Left lung (tissue), 10 donors: ENCODE data around the gene CTNNA3. TPM values are rescaled to one million over a fixed set of nuclear protein-coding genes. Genes with fewer than 3 reads are reported as not detected.

Source experiments
- ATAC-seq: fragments of 200-7000 bp; cut with Tn5 transposase; one replicate; pipeline ENCODE4 v1.9.1; 2020; ENCODE audit warnings: moderate library complexity
- DNase-seq, 4 donors: peaks; one replicate each; pipeline ENCODE4 v3.0.0-alpha.2; 2013 to 2020
- H3K27ac ChIP-seq, 2 donors: fragments of 200-600 bp; sonication (generic) in 1 of 2; one replicate each; pipeline versions ENCODE4 v1.5.0 to v1.8.0; 2020 to 2021
- H3K27me3 ChIP-seq, 2 donors: fragments of 200-600 bp; sonication (generic) in 1 of 2; one replicate each; pipeline versions ENCODE4 v1.5.0 to v1.8.0; 2020 to 2021
- H3K36me3 ChIP-seq, 2 donors: fragments of 200-600 bp; sonication (generic) in 1 of 2; one replicate each; pipeline versions ENCODE4 v1.5.0 to v1.8.0; 2020 to 2021
- H3K4me1 ChIP-seq, 2 donors: fragments of 200-600 bp; one replicate each; pipeline ENCODE4 v1.8.0; 2021
- H3K4me3 ChIP-seq, 2 donors: fragments of 200-600 bp; sonication (generic) in 1 of 2; one replicate each; pipeline versions ENCODE4 v1.5.0 to v1.8.0; 2020 to 2021; ENCODE audit warnings: mild to moderate bottlenecking in 1 of 2
- H3K9me3 ChIP-seq, 2 donors: fragments of 200-600 bp; sonication (generic) in 1 of 2; one replicate each; pipeline versions ENCODE4 v1.5.0 to v1.8.0; 2020 to 2021
- CTCF ChIP-seq, 2 donors: fragments of 200-600 bp; sonication (generic) in 1 of 2; IDR thresholded peaks; one replicate each; pipeline versions ENCODE4 v1.5.0 to v1.8.0; 2021; ENCODE audit warnings: antibody characterized with exemption in 2 of 2
- intact Hi-C, 2 donors: fragments of 100-400 bp; cut with DNase I; formaldehyde crosslinking; loops; one replicate each; pipeline versions ENCODE4 v1.11.2 to v1.14.2; 2022
- polyA plus RNA-seq, 6 donors: library from polyadenylated mRNA; unstranded; fragments of 120-200 nt; gene quantifications; one replicate each; pipeline ENCODE4 v1.2.1, GENCODE V29; 2013; ENCODE audit not compliant: insufficient read length in 6 of 6
- total RNA-seq, 2 donors: library from RNA; stranded (reverse); fragmentation: NEBNext Ultra II Directional; extraction: Animal tissue kit (Norgen Biotek cat#: 25700); gene quantifications; one replicate each; pipeline ENCODE4 v1.2.1, GENCODE V29; 2021
- donor health status: DM: no; HTN: yes; CAD: no.
- donor health status: DM: no; HTN: no; CAD: no.

CTNNA3 gene
- total and polyA plus RNA-seq, 8 donors: 1.1 to 8.2 (median 6.6) TPM; not detected in 1

GRCh38 chr10:66777665-66778064 lies 918.3 kb downstream of the CTNNA3 start:
- Histone ChIP-seq H3K27ac (no peak overlapping the region), H3K36me3 (no peaks in the 10 kb centered on the region), H3K9me3 (no peaks in the 10 kb centered on the region), H3K4me1 (no peaks in the 10 kb centered on the region), H3K27me3 (no peaks in the 10 kb centered on the region), H3K4me3 (no peak overlapping the region)
- intact Hi-C loops: no loop called here
- ATAC-seq (no peak), DNase-seq (no peak)
- TF ChIP-seq CTCF (IDR thresholded peaks at IDR 0.05): no peak

GRCh38 chr10:66773472-66773817 lies 922.5 kb downstream of the CTNNA3 start:
- ATAC-seq (no peak), DNase-seq (no peak)
- Histone ChIP-seq H3K4me1 (no peaks in the 10 kb centered on the region), H3K27me3 (no peaks in the 10 kb centered on the region), H3K9me3 (no peaks in the 10 kb centered on the region), H3K36me3 (no peaks in the 10 kb centered on the region), H3K27ac (no peak overlapping the region), H3K4me3 (no peak overlapping the region)
- TF ChIP-seq CTCF (IDR thresholded peaks at IDR 0.05): no peak
- intact Hi-C loops: no loop called here

GRCh38 chr10:66772548-66773471 lies 923.2 kb downstream of the CTNNA3 start:
- H3K36me3 ChIP-seq: no peaks in the 10 kb centered on the region
- DNase-seq (peak in 2 of 4 donors; percentile 61 to 71), ATAC-seq (no peak)
- no peak for TF ChIP-seq CTCF (IDR thresholded peaks at IDR 0.05)
- no peak overlapping the region for H3K4me3 ChIP-seq
- no peaks in the 10 kb centered on the region for H3K27me3 ChIP-seq
- no peaks in the 10 kb centered on the region for H3K9me3 ChIP-seq
- H3K27ac ChIP-seq: no peak overlapping the region
- H3K4me1 ChIP-seq: no peaks in the 10 kb centered on the region
- intact Hi-C loops: no loop called here

- DNase-seq (no peak), ATAC-seq (no peak)
- intact Hi-C loops: no loop called here
- Histone ChIP-seq H3K27ac (no peak overlapping the region), H3K4me1 (no peaks in the 10 kb centered on the region), H3K4me3 (no peak overlapping the region), H3K9me3 (no peaks in the 10 kb centered on the region), H3K27me3 (no peaks in the 10 kb centered on the region), H3K36me3 (no peaks in the 10 kb centered on the region)
- no peak for TF ChIP-seq CTCF (IDR thresholded peaks at IDR 0.05)
Observed at GRCh38 chr10:66767707-66768106, 928.3 kb downstream of the CTNNA3 start.

- Histone ChIP-seq H3K27me3 (no peaks in the 10 kb centered on the region), H3K4me1 (no peaks in the 10 kb centered on the region), H3K36me3 (no peaks in the 10 kb centered on the region), H3K27ac (no peak overlapping the region), H3K9me3 (no peaks in the 10 kb centered on the region), H3K4me3 (no peak overlapping the region)
- ATAC-seq (no peak), DNase-seq (no peak)
- no peak for TF ChIP-seq CTCF (IDR thresholded peaks at IDR 0.05)
- intact Hi-C loops: no loop called here
Observed at GRCh38 chr10:66762218-66762729, 933.7 kb downstream of the CTNNA3 start.
